ENCODE measurements around the gene WIPF1.

WIPF1 gene

GRCh38 chr2:174618179-174618578 is 20.6 kb upstream of the WIPF1 start:
- no peak for FAIRE-seq

GRCh38 chr2:174617718-174618117 is 20.1 kb upstream of the WIPF1 start:
- no peak for FAIRE-seq

GRCh38 chr2:174617120-174617519 is 19.5 kb upstream of the WIPF1 start:
- no peak for FAIRE-seq

GRCh38 chr2:174615871-174616436 is 18.4 kb upstream of the WIPF1 start:
- FAIRE-seq = no peak

- FAIRE-seq = no peak
Observed at GRCh38 chr2:174614261-174614660, 16.7 kb upstream of the WIPF1 start.

- no peak for FAIRE-seq
Observed at GRCh38 chr2:174613531-174613930, 15.9 kb upstream of the WIPF1 start.

GRCh38 chr2:174612970-174613369 is 15.4 kb upstream of the WIPF1 start:
- no peak for FAIRE-seq

GRCh38 chr2:174611854-174612253 is 14.2 kb upstream of the WIPF1 start:
- no peak for FAIRE-seq

- FAIRE-seq = no peak
Observed at GRCh38 chr2:174611006-174611405, 13.4 kb upstream of the WIPF1 start.

GRCh38 chr2:174610243-174610995 is 12.8 kb upstream of the WIPF1 start:
- no peak for FAIRE-seq

GRCh38 chr2:174609261-174609660 is 11.7 kb upstream of the WIPF1 start:
- FAIRE-seq = no peak

GRCh38 chr2:174608866-174609214 is 11.2 kb upstream of the WIPF1 start:
- no peak for FAIRE-seq

GRCh38 chr2:174607989-174608865 is 10.6 kb upstream of the WIPF1 start:
- no peak for FAIRE-seq

- no peak for FAIRE-seq
Observed at GRCh38 chr2:174607584-174607983, 10.0 kb upstream of the WIPF1 start.

GRCh38 chr2:174606336-174606735 is 8.7 kb upstream of the WIPF1 start:
- FAIRE-seq = no peak

- no peak for FAIRE-seq
Observed at GRCh38 chr2:174605687-174606086, 8.1 kb upstream of the WIPF1 start.

GRCh38 chr2:174603280-174603679 is 5.7 kb upstream of the WIPF1 start:
- FAIRE-seq = no peak

GRCh38 chr2:174602745-174603144 is 5.1 kb upstream of the WIPF1 start:
- FAIRE-seq = no peak

GRCh38 chr2:174600349-174600748 is 2.7 kb upstream of the WIPF1 start:
- FAIRE-seq = no peak

- FAIRE-seq = no peak
Observed at GRCh38 chr2:174599310-174599921, 1.8 kb upstream of the WIPF1 start.

- FAIRE-seq = no peak
Observed at GRCh38 chr2:174597009-174597344, 627 bp downstream of the WIPF1 start.

GRCh38 chr2:174595891-174596397 is 1.7 kb downstream of the WIPF1 start:
- FAIRE-seq = no peak

GRCh38 chr2:174595116-174595809 is 2.3 kb downstream of the WIPF1 start:
- FAIRE-seq = no peak

All from endometrium (tissue), 2 donors.